Measurements from ENCODE around the gene HOXB6.
A peak's percentile ranks its signal among the peaks of the same experiment; 100 is the strongest.

DNA sequence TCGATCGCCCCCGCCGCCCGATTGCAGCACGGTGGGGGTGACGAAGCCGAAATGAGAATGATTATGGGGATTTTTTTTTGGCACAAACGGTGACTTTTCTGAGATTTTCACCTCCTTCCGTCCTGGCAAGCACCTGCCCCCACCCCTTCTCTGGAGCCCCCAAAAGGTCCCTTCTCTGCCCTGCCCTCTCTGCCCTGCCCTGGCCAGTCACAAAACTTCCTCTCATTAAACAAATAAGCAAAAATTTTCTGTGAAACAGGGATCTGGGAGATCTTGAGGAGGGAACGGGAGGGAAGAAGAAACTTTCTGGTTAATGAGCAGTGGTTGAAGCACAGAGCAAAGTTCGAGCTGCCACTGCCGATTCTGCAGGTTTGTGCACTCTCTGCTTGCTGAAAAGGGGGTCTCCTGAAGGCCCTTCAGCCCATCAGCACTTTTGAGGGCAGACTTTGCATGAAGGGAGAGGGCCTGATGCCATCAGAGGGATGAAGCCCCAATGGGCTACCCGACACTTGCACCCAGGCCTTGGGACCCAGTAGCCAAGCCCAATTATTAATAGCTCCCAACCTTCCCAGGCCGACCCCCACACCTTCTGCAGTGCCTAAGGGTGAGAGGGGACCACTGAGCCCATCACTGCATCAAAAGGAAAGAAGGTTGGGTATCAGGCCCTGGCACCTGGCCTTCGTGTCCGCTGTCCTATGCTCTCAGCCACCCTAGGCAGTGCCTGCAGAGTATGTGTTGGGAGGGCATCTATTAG lies 11.4 kb upstream of the HOXB6 start:
- TF ChIP-seq, protein P1, sequence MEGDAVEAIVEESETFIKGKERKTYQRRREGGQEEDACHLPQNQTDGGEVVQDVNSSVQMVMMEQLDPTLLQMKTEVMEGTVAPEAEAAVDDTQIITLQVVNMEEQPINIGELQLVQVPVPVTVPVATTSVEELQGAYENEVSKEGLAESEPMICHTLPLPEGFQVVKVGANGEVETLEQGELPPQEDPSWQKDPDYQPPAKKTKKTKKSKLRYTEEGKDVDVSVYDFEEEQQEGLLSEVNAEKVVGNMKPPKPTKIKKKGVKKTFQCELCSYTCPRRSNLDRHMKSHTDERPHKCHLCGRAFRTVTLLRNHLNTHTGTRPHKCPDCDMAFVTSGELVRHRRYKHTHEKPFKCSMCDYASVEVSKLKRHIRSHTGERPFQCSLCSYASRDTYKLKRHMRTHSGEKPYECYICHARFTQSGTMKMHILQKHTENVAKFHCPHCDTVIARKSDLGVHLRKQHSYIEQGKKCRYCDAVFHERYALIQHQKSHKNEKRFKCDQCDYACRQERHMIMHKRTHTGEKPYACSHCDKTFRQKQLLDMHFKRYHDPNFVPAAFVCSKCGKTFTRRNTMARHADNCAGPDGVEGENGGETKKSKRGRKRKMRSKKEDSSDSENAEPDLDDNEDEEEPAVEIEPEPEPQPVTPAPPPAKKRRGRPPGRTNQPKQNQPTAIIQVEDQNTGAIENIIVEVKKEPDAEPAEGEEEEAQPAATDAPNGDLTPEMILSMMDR (IDR thresholded peaks at IDR 0.05), result no peak
- TF ChIP-seq POLR2AphosphoS5 (IDR thresholded peaks at IDR 0.05; ENCODE audit: low read depth, low read length) (no peak; the same call in 1 of the 2 replicates), SIN3A (IDR thresholded peaks at IDR 0.05; ENCODE audit: borderline replicate concordance, insufficient read depth, low read depth, low read length) (0 out of 2 replicates have a peak, but pooled peaks have one; percentile 16)
- TF ChIP-seq, protein P2, sequence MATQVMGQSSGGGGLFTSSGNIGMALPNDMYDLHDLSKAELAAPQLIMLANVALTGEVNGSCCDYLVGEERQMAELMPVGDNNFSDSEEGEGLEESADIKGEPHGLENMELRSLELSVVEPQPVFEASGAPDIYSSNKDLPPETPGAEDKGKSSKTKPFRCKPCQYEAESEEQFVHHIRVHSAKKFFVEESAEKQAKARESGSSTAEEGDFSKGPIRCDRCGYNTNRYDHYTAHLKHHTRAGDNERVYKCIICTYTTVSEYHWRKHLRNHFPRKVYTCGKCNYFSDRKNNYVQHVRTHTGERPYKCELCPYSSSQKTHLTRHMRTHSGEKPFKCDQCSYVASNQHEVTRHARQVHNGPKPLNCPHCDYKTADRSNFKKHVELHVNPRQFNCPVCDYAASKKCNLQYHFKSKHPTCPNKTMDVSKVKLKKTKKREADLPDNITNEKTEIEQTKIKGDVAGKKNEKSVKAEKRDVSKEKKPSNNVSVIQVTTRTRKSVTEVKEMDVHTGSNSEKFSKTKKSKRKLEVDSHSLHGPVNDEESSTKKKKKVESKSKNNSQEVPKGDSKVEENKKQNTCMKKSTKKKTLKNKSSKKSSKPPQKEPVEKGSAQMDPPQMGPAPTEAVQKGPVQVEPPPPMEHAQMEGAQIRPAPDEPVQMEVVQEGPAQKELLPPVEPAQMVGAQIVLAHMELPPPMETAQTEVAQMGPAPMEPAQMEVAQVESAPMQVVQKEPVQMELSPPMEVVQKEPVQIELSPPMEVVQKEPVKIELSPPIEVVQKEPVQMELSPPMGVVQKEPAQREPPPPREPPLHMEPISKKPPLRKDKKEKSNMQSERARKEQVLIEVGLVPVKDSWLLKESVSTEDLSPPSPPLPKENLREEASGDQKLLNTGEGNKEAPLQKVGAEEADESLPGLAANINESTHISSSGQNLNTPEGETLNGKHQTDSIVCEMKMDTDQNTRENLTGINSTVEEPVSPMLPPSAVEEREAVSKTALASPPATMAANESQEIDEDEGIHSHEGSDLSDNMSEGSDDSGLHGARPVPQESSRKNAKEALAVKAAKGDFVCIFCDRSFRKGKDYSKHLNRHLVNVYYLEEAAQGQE (IDR thresholded peaks at IDR 0.05; ENCODE audit: insufficient read depth in 1 of 2, low read depth in 2 of 2, low read length in 1 of 2), result no peak
